ENCODE data around the gene SP3.

SP3 gene

DNA sequence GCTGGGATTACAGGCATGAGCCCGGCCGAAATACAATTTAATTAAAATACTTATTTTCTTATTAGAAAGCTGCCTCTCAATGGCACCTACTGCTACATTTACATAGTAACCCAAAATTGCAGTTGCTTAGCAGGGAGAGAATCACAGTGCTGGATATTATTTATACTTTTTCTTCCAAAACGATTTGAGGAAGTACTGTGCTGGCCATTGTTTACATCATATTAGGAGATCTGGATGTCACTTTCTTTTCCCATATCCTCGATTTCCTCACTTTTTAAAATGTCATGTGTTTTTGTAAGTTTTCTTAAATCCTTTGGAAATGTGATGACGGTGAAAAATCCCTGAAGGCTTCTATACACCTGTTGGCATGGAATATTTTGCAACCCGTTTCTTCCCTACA, 3.4 kb upstream of the SP3 start:
- no peak for DNase-seq (ENCODE audit: low read depth in 1 of 2, low spot score in 1 of 2)

DNA sequence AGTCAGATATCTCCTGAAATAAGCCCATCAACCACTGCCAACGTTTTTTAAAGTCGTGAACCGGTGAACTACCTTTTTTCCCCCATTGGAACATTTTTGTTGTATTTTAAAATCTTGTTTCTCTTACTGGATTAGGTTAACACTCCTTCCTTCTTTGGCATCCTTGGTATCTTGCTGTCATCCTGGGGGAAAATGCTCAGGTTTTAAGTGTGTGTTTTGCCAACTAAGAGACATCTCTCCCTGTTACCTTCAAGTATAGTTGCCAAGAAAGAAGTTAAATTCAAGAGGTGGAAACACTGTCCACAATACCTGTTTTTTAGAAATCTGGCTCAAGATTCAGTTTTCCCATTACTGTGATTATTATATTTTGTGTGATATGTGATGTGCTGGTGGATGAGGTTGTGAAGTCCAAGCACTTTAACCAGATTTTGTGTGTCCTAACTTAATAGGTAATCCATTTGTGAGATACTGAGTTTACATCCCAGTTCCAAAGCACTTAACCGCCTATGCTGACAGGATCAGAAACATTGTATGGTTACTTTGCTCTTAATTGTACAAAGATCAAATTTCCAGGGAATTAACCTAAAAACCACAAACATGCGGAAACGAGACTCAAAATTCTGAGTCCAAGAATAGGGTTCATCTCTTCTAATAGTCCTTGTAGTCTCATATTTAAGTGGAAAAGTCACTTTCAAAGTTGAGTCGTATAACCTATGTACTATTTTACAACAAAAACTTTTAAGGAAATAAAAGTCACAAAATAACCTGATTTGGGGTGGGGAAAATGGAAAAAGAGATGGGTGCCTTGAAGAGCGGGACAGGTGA, 1.3 kb upstream of the SP3 start:
- no peak for DNase-seq (ENCODE audit: low read depth in 1 of 2, low spot score in 1 of 2)

DNA sequence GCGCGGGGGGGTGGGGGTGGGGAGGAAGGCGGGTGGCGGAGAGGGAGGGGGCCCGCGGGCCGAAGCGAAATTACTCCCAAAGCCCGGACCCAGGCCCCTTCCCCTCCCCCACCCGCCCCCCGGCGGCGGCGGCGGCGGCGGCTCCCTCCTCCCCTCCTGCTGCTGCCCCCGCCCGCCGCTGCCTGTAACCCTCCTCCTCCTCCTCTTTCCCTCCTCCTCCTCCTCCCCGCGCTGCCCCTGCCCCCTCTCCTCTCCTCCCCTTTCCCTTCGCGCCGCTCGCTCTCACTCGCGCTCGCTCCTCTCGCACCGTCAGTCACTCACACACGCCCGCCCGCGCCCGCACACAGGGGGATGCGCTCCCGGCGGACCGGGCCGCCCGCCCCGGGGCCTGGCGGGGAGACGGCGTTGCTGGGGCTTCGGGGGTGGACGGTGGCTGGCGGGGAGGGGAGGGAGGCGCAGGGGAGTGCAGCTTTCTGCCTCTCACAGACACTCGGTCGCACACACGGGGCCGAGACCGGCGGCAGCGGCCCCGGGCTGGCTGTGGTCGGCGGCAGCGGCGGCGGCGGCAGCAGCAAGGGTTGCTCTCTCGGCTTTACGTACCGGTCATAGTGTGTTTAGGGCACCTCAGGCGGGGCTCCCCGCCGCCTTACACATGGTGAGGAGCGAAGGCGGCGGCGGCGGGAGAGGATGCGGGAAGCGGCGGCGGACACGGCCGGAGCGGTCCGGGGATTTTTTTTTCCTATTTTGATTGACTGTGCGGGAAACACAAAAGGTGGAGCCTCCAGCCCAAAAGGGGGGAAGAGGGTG, 405 bp downstream of the SP3 start:
- DNase-seq (ENCODE audit: low read depth in 1 of 2, low spot score in 1 of 2): peak; percentile 71 to 73

DNA sequence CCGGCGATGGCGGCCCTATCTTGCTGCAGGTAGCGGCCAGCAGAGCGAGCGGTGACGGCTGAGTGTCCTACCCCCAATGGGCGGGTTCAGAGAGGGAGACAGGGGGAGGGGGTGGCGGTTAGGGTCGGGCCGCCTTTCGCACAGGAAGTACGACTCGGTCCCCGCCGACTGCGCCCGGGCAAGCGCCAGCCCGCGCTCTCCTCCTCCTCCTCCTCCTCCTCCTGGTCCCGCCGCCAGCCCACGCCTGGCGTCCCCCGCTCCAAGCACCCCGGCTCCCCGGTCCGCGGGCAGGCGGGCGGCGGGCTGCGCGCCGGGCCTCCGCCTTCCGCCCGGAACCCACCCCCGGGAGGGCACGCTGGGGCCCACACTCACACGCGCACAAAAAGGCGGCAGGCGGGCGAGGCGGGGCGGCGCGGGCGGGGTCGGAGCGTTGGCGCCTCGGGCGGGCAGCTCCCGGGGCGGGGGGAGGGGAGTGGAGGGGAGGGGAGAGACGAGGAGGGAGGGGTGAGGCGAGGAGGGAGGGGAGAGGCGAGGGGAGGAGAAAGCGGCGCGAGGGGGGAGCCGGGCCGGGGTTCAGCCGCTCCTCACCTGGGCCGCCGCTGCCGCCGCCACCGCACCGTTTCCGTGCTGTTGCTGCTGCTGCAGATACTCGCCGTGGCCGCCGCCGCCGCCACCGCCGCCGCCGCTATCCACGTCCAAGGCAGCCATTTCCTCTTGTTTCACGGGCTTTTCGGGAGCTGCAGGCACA, 1.2 kb downstream of the SP3 start:
- DNase-seq (ENCODE audit: low read depth in 1 of 2, low spot score in 1 of 2): peak; percentile 85 to 86

DNA sequence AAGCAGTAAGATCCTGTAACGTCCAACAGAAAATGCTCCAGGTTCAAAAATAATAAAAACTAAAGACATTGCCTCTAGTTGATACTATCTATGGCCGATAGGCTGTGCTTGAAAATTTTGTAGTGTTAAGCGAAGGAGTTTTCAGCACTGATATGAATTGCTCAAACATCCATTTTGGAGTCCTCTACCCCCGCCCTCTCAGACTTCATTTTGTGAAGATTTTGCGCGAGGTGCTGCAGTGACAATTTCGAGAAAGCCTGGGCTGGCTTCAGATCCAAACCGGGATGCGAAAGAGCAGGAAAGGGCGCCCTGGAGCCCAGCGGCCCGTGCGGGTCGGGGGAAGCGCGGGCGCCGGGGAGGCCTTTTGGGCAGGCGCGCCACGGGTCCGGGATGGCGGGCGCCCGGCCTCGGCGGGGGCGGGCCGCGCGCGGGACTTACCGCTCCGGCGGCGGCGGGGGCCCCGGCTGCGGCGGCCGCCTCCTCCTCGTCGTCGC, 1.8 kb downstream of the SP3 start:
- no peak for DNase-seq (ENCODE audit: low read depth in 1 of 2, low spot score in 1 of 2)

DNA sequence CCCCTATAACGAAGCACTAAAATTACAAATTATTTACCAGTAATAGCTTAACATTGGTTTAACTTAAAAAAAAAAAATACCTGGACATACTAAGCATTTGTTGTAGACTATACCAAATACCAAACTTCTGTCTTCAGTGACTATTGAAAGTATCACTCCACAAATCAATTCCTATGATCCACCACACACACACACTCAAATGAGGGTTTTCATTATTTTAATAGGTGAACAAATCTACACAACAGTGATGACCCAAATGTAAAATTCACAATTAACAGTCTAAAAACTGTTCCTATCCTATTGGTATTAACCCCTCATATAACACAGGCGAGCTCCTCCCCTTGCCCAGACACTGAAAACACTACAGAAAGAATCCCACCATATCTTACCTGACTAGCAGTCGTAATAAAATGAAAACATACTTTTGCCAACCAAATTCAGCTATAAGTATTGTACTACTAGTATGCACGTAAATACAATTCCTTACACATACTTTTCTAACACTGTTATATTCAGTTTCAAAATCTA, 2.5 kb downstream of the SP3 start:
- DNase-seq (ENCODE audit: low read depth in 1 of 2, low spot score in 1 of 2): no peak

DNA sequence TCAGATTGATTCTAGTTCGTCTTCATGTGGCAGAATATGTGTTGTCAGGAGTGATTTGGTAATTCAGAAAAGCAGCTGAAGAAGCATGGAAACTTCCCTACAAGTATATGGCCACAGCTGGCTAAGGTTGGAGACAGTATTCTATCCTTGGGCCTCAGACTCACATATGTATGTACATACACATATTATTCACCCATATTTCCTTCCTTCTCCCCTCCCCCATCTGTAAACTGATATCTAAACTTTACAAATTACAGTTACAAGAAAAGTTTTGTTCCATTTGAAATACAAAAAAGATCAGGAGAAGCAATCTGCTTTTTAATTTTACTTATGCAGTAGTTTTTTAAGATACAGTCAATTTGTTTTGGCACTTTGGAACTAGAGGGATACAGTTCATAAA, 3.1 kb downstream of the SP3 start:
- DNase-seq (ENCODE audit: low read depth in 1 of 2, low spot score in 1 of 2): no peak

DNA sequence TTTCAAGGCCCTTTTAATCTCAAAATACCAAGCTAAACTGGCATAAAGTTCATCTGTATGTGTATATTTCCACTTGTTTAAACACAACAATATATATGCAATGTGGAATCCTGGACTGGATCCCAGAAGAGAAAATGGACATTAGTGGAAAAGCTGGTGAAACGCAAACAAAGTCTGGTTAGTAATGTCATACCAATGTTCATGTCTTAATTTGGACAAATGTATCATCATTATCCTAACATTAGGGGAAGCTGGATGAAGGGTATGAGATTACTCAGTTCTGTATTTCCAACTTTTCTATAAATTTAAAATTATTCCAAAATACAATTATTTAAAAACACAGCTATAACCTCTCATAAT, 3.8 kb downstream of the SP3 start:
- no peak for DNase-seq (ENCODE audit: low read depth in 1 of 2, low spot score in 1 of 2)

DNA sequence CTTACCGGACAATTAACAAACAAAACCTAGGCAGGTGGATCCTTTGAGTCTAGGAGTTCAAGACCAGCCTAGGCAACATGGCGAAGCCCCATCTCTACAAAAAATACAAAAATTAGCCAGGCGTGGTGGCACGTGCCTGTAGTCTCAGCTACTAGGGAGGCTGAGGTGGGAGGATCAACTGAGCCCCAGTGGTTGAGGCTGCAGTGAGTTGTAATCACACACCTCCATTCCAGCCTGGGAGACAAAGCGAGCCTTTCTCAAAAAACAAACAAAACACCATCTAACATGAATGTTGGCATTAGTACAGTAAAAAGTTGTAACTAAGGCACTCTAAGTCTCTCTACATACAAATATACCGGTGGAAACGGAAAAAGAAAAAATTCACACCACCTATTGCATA, 5.3 kb downstream of the SP3 start:
- DNase-seq (ENCODE audit: low read depth in 1 of 2, low spot score in 1 of 2): no peak

DNA sequence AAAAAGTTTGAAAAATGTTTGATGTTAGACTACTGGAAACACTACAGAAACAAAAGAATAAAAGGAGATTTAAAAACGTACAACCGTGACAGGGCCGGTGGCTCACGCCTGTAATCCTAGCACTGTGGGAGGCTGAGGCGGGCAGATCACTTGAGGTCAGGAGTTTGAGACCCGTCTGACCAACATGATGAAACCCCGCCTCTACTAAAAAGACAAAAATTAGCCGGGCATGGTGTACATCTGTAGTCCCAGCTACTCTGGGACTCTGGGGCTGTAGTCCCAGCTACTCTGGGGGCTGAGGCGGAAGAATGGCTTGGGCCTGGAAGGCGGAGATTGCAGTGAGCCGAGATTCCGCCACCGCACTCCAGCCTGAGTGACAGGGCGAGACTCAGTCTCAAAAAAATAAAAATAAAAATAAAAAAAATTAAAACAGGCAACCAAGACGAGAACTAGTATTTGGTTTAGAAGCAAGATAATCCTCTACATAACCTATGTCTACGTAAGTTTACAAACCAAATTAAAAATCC, 5.8 kb downstream of the SP3 start:
- no peak for DNase-seq (ENCODE audit: low read depth in 1 of 2, low spot score in 1 of 2)

DNA sequence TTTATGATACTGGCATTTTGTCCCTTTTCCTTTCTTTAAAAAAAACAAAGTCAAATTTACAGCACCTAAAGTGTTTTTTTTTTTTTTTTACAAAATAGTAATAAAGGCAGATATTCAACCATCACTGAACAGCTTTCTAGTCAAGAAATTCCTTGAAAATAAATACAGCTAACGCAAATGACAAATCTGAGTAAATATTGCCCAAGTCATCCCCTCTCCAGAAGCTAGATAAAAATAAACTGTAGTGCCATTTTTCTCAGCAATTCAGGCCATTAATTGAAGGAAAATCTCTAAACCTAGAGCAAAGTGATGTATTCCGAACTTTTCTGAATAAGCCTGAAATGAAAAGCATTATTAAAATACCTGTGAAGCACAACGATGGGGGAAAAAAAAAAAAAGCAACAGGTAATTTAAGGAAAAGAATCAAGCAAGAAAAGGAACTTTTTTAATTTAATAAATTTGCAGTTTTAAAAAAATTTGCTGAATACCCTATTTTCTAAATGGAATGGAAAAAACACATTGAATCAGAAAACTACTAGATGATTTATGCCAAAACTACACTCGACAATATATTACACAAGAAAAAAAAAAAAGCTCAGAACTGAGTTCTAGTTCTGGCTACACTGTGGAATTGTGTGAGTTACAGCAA, 6.9 kb downstream of the SP3 start:
- DNase-seq (ENCODE audit: low read depth in 1 of 2, low spot score in 1 of 2): no peak

DNA sequence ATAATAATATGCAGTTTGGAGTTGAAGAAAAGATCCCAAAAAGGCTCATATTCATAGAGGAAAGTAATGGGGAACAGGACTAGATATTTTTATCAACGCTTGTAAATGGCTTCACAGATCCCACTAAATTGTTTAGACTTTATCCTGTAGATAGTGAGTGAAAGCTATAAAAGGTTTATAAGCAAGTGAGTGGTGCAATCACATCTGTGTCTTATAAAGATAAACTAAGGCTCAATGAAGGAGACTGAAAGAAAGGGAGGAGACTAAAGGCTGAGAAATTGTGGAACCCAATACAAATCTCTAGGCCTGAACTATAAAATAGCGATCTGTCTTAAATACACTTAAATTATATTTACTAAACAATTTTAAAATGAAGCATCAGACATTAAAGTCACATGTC, 7.7 kb downstream of the SP3 start:
- no peak for DNase-seq (ENCODE audit: low read depth in 1 of 2, low spot score in 1 of 2)

DNA sequence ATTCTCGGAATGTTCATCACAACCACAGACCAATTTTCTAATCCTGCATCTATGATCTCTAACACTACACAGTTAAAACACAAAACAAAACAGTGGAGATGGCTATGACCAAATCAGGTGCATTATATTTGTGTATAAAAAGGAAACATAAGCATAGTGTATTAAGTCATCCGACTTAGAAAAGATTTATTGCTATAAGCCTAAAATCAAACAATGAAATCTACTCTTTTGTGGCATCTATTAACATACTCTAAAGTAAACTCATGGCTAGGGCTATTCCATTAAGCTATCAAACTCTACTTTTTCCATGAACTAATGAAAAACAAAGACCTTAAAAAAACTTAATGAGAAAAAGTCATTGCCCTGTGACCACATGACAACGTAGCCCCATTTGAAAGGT, 8.7 kb downstream of the SP3 start:
- DNase-seq (ENCODE audit: low read depth in 1 of 2, low spot score in 1 of 2): no peak

DNA sequence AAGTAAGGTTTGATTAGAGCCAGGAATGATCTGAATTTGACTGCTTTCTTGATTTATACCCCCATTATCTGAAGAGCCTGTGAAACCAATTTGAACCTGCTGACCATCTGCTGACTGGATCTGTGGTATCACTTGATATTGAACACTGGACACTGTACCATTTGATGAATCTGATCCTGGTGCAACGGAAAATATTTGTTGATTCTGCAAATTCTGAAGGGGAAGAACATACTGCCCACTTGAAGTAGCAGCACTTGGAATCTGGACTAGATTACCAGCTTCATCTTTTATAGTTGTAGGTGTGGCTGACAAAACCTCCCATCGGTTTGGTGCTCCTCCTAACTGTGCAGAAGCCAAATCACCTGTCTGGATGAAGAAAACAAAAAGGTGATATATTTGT, 9.3 kb downstream of the SP3 start:
- DNase-seq (ENCODE audit: low read depth in 1 of 2, low spot score in 1 of 2): no peak

DNA sequence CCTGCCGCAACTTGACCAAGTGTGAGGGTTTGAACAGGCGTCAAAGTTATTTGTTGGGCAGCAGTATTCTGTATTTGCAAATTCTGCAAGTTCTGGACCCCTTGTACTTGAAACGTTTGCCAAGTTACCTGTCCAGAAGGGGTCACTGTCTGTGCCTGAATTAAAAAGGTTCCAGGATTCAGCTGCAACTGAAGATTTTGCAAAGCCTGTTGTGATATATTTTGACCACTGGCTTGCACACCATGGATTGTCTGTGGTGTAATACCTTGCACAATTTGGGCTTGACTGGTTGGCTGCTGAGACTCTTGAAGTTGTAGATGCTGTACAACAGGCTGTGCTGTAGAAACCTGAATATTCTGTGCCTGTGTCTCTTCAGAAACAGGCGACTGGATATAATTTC, 10.2 kb downstream of the SP3 start:
- no peak for DNase-seq (ENCODE audit: low read depth in 1 of 2, low spot score in 1 of 2)

DNA sequence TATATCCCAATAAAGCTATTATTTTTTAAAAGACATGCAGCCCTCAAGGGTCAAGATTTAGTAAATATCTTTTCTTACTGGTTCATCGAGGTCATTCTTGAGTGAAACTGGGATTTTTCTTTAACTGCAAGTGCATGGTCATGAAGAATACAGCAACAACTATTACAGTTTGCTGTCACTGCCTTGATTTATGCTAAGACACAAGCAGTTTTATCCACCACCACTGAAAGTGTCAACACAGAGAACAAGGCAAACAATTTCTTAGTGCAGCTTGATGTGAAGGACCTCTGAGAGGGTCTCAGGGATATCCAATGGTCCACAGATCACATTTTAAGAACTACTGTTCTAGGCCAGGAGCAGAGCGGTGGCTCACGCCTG, 12.1 kb downstream of the SP3 start:
- DNase-seq (ENCODE audit: low read depth in 1 of 2, low spot score in 1 of 2): no peak

DNA sequence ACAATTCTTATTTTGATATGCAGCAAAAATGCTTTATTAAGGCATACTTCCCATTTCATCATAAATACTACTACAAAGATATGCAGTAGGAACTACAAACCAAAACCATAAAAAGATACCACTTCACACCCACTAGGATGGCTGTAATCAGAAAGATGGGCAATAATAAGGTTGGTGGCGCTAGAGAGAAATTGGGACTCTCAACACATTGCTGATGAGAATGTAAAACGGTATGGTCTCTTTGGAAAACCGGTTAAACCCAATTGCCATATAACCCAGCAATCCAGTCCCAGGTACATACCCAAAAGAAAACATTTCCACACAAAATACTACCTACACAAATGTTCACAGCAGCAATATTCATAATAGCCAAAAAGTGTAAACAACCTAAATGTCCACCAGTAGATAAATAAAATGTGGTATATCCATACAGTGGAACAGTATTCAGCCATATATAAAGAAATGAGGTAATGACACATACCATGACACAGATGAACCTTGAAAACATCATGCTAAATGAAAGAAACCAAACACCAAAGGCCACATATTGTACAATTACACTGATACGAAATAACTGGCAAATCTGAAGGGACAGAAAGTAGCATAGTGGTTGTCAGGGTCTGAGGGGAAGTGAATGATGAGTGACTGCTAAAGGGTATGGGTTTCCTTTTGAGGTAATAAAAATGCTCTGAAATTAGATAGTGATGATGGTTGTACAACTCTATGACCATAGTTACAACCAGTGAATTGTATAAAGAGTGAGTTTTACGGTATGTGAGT, 12.7 kb downstream of the SP3 start:
- DNase-seq (ENCODE audit: low read depth in 1 of 2, low spot score in 1 of 2): no peak

DNA sequence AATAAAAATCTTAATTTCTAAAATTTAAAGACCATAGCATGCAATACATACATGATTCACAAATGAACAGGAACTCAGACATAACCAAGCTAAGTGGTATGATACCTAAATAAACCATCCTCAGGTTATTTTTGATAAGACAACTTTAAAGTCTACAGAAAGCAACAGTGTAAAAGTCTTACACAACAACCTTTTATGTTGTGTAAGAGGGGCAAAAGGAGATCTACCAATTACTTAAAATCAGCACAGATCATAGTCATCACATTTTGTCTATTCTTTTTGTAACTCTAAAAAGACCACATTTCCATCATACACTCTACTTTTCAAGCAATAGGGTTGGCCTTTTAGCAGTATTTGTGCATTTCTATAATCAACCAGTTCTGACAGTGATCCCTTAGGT, 16.3 kb downstream of the SP3 start:
- DNase-seq (ENCODE audit: low read depth in 1 of 2, low spot score in 1 of 2): no peak

DNA sequence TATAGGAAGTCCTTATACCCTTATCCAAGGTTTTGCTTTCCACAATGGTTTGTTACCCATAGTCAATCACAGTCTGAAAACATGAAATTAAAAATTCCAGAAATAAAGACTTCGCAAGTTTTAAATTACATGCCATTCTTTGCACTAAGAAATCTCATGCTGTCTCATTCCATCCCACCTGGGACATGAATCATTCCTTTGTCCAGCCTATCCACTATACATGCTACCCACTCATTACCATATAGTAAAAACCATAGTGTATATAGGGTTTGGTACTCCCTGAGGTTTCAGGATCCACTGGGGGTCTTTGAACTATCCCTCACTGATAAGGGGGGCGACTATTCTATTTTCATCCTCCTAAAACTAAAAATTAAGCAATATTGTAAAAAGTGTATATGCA, 17.0 kb downstream of the SP3 start:
- DNase-seq (ENCODE audit: low read depth in 1 of 2, low spot score in 1 of 2): no peak

DNA sequence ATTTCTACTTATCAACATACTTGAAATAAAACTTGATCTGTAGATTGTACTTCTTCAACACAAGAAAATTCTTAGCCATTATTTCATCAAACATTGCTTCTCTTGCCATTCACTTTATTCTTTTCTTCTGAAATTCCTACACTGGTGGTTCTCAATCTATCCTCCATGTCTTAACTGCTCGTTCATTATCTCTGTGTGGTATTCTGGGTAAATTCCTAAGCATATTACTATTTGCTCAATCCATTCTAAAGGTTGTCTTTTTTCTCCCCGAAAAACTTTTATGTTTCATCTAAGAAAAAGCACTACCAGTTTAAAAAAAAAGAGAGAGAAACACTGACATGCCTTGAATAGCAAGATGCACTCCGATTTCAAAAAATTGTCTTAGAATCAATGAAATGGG, 18.0 kb downstream of the SP3 start:
- DNase-seq (ENCODE audit: low read depth in 1 of 2, low spot score in 1 of 2): no peak
